LoVo (cell line): ENCODE results near the gene BRD3.
A peak's percentile ranks its signal among the peaks of the same experiment; 100 is the strongest.

Experiments
- DNase-seq: peaks from one replicate; pipeline ENCODE4 v3.0.0-alpha.2; 2016; ENCODE audit warnings: low spot score

BRD3 gene

DNA sequence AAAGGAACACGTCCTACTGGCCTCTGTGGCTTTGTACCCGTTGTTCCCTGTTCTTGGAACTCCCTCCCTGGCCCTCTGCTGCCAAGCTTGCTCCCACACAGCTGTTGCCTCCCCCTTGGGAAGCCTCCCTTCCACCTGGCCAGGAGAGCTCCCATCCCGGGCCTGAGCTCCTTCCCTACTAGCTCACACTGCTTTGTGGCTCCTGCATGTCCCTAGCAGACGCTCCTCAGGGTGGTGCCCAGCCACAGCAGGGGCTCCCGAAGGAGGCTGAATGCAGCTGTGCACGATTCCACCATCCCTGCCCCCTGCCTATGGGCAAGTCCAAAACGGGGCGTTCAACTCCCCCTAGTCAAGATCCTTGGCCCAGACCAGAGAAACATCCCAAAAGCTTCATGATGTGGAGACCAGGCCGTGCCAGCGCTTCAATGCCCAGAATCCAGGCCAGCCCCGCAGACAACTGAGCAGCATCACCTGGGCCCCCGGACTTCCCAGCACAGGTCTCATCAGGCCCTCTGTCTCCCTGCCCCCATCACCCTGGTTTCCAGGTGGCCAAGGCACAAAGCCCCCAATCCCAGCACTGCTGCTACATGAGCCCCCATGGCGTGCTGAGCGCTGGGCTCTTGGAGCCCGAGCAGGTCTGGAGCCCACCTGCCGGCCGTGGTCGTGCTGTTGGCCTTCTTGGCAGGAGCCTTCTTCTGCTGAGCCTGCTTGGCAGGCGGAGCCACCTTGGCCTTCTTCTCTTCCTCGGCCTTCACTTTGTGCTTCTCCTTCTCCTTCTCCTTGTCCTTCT lies 28.2 kb downstream of the BRD3 start:
- DNase-seq, result no peak

GRCh38 chr9:134037641-134038040 lies 30.2 kb downstream of the BRD3 start:
- DNase-seq, result no peak

GRCh38 chr9:134036130-134036529 lies 31.7 kb downstream of the BRD3 start:
- no peak for DNase-seq

- no peak for DNase-seq
These were observed 32.5 kb downstream of the BRD3 start for GRCh38 chr9:134035041-134036039.

GRCh38 chr9:134034215-134035040 lies 33.4 kb downstream of the BRD3 start:
- no peak for DNase-seq

DNA sequence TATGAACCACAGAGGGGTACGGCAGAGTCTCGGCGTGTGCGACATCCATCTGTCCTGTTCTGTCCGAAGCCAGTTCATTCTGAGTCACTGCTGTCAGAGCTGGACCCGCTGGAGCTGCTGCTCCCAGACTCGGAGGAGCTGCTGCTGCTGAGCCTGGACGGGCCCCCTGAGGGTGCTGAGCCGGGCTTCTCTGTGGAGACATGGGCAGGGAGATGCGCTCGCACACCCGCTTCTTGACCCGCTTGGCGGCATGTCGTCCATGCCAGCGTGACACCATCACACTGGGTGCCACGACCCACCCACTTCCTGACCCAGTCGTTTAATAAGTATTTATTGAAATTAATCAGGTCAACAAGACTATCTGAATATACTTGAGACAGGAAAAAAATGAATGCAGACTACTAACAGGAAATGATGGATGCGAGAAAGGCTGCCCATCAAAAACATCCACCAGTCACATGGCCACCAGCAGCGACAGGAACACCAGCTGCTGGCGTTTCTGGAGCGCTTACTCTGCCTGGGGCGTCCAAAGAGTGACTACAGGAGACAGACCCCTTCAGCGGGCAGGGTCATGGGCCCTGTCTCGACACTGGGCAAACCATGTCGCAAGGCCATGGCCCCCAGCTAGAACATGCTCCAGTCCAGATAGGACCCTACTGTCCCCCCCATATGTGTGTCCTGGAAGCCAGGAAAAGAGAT lies 34.2 kb downstream of the BRD3 start:
- DNase-seq, result no peak

DNA sequence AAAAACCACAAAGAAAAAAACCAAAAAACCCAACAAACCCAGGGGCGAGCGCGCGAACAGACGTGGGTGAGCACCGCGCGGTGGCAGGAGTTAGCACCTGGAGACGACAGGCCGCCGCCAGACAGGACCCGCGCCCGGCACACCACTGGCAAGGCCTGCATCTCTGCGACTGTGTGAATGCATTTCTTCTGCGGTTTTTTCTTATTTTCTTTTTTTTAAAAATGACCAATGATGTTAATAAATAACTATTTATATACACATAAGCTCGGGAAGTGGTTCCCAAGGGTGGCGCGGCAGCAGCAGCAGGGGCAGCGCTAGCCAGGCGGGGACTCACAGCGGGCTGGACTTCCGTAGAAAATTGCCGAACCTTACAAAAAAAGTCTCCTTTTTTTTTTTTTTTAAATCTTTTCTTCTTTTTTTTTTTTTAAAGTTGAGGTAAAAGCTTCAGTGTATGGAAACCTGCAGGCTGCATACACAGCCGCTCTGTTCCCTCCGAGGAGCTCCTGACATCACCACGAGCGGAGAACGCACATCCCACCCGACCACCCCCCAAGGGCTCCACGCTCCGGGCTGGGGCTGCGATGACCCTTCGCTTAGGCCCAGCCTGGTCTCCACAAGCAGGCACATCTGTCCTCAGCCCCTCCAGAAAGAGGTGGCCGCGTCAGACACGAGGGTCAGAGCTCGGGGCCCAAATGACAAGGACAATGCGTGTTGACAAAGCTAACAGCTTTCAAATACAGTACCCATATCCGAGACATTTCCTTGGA lies 35.2 kb downstream of the BRD3 start:
- DNase-seq, result no peak

DNA sequence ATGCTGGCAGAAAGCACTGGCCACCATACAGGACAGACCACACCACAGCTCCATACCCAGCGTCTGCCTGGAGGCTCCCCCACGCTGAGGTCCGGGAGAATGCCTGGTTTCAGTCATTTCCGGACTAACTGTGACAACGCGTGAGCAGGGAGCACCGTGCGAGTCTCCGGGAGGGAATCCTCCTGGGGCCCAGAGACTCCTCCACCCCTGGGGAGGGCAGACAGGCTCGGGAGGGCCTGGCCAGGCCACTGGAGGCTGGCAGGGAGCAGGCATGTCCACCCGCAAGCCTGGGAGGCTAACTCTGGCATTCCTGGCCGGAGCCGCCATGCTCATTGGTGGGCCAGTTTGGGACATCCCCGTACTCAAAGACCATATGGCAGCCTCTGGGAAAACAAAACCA lies 36.0 kb downstream of the BRD3 start:
- DNase-seq, result no peak

- DNase-seq, result no peak
These were observed 36.9 kb downstream of the BRD3 start for GRCh38 chr9:134030821-134031470.

- DNase-seq, result no peak
These were observed 38.3 kb downstream of the BRD3 start for GRCh38 chr9:134029248-134030226.

GRCh38 chr9:134028575-134029247 lies 39.1 kb downstream of the BRD3 start:
- no peak for DNase-seq

- no peak for DNase-seq
These were observed 39.8 kb downstream of the BRD3 start for GRCh38 chr9:134028076-134028475.

DNA sequence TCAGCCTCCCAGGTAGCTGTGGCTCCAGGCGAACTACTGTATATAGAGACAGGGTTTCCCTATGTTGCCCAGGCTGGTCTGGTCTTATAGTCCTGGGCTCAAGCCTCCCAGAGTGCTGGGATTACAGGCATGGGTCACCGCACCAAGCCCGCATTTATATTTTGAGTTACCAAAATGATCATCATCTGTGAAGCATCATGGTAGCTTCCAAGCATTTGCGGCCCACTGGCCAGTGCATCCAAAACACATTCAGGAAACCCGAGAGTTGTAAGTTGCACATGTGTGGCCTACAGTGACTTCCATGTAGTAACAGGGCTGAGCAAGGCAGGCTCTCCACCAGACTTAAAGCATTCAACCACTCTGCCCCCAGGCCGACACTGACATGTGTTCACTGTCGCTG lies 40.3 kb downstream of the BRD3 start:
- no peak for DNase-seq

DNA sequence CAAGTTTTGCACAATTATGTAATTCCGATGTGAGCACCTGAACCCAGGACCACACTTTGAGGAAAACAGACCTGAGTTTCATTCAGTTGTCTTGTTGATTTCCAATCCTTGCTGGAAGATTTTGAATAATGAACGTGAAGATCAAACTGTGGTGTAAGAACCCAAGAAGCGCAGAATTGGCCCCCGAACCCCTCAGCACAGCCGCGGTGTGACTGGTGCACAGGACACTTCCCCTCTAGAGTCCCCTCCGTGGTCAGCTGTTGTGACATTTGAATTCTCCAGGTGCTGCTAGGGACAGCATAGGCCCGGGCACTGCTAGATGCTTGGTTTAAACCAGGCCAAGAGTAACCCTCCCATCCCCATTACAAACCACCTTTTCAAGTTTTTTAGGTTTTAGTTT lies 40.8 kb downstream of the BRD3 start:
- no peak for DNase-seq

DNA sequence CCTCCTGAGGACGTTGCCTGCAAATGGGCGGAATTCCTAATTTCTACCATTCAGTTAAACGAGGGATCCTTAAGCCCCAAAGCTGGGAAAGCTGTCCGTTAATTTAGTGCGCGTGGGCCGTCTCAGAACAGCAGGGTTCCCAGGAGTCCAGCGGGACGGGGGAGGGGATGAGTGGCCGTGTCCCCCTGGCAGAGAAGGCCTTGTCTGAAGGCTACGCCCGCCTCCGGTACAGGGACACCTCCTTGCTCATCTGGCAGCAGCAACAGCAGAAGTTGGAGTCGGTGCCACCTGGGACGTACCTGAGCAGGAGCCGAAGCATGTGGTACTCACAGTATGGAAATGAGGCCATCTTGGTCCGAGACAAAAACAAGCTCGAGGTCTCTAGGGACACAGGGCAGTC lies 41.2 kb downstream of the BRD3 start:
- DNase-seq, result no peak

DNA sequence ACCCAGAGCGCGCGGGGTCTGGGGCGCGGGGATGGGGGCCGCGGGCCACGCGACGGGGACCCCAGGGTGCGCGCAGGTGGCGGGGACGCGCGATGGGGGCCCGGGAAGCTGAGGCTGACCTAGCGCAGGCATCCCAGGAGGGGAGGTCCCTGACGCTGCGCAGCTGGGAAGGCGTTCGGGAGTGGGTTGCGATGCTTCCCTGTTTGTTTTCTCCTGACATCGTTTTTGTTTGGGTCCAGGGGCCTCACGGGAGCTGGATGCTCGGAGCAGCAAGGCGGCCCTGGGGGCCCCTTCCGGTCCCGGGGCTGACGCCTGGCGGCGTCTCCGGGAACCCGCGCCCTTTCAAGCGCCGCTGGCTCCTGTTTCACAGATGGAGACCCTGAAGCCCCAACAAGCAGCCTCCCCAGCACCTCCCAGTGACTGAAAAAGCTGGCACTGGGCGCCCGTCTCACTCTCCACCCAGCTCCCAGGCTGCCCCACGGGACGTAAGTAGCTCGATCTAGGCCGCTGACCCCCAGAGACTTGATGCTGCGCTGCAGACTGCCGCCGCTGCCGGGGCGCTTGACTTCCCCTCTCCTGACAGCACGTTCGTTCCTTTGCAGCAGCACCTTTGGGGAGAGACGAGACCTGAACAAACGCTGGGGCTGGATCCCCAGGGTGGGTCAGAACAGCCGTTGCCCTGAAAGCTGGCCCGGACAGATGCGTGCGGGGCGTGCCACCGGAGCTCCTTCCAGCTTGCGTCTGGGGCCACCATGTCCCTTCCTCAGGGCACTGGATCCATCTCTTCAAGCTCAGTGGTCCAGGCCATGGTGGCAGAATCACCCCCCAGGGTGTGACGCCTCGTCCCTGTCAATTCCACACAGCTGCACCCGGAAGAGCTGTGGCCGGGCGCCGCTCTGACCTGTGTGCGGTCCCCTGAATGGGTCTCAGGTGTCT lies 42.0 kb downstream of the BRD3 start:
- DNase-seq, result peak; percentile 6
